Epidermal melanocyte (primary cell): ENCODE data around the gene HECW1.
A peak's percentile ranks its signal among the peaks of the same experiment; 100 is the strongest.

Source experiments
- DNase-seq: peaks from one replicate; pipeline ENCODE4 v3.0.0; 2011; ENCODE audit warnings: low spot score; ENCODE audit not compliant: insufficient read length

HECW1 gene

DNA sequence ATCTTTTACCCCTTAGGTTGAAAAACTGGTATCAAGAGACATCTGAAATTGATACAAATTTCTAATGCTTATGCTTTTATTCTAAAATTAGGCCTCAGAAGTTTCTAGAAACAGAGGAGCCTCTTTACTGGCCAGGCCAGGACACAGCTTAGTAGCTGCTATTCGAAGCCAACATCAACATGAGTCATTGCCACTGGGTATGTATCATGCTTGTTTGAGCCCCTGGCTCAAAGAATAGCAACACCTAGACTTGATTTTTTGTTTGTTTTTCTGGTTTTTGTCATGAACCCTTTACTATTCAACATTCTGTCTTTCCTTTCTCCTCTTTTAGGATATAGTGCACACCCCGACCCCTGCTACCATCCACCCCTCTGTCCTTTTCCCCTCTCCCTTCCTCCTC, 379.5 kb downstream of the HECW1 start:
- DNase-seq: no peak

GRCh38 chr7:43492896-43493295, 380.4 kb downstream of the HECW1 start:
- DNase-seq: no peak

- no peak for DNase-seq
Measured at GRCh38 chr7:43495572-43495971, 383.1 kb downstream of the HECW1 start.

- no peak for DNase-seq
Measured at GRCh38 chr7:43496596-43496995, 384.1 kb downstream of the HECW1 start.

DNA sequence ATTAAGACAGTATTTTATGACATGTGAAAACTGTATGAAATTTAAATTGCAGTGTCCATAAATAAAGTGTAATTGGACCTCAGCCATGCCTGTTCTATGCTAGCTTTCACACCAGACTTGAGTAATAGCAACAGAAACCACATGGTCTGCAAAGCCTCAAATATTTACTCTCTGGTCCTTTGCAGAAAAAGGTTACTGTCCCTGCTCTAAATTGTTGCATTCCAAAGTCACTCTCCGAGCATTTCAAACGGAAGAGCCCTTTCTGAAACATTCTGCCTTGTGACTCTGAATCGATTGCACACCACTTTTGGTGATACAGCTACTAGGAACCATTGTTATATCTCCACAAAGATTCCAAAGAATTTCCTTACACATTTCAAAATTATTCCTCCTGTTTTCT, 389.4 kb downstream of the HECW1 start:
- peak; percentile 26 for DNase-seq

- no peak for DNase-seq
Measured at GRCh38 chr7:43502941-43503340, 390.5 kb downstream of the HECW1 start.

- DNase-seq: no peak
Measured at GRCh38 chr7:43505412-43505811, 393.0 kb downstream of the HECW1 start.

DNA sequence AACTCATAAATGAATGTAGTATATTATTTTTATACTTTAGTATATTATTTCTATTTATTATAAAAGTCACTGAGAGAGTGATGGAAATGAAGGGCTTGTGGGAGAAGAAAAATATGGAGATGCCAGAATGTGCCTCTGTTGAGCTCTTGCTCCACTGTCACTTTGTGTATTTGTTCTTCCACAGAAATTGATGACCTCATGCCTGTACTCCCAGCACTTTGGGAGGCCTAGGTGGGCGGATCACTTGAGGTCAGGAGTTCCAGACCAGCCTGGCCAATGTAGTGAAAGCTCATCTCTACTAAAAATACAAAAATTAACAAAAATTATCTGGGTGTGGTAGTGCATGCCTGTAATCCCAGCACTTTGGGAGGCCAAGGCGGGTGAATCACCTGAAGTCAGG, 394.0 kb downstream of the HECW1 start:
- DNase-seq: no peak

DNA sequence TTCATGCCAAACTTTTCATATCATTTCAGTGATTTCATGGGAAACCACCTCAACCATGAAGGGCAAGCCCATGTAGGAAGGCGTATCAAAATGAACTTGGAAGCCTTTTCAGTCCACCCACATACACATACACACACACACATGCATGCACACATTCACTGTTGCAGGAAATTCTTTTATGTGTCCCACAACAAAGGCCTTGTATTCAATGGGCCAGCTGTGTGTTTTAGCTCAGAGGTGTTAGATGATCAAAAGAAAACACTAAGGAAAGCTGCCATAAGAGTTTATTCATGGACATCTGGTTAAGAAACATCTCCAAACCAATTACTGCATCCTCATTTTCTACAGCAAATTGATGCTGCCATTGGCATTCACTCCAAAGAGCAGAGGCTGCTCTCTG, 396.0 kb downstream of the HECW1 start:
- no peak for DNase-seq

- no peak for DNase-seq
Measured at GRCh38 chr7:43509906-43510305, 397.5 kb downstream of the HECW1 start.

- no peak for DNase-seq
Measured at GRCh38 chr7:43511029-43511428, 398.6 kb downstream of the HECW1 start.

- no peak for DNase-seq
Measured at GRCh38 chr7:43511769-43512515, 399.5 kb downstream of the HECW1 start.

- peak; percentile 49 for DNase-seq
Measured at GRCh38 chr7:43513251-43513650, 400.8 kb downstream of the HECW1 start.

DNA sequence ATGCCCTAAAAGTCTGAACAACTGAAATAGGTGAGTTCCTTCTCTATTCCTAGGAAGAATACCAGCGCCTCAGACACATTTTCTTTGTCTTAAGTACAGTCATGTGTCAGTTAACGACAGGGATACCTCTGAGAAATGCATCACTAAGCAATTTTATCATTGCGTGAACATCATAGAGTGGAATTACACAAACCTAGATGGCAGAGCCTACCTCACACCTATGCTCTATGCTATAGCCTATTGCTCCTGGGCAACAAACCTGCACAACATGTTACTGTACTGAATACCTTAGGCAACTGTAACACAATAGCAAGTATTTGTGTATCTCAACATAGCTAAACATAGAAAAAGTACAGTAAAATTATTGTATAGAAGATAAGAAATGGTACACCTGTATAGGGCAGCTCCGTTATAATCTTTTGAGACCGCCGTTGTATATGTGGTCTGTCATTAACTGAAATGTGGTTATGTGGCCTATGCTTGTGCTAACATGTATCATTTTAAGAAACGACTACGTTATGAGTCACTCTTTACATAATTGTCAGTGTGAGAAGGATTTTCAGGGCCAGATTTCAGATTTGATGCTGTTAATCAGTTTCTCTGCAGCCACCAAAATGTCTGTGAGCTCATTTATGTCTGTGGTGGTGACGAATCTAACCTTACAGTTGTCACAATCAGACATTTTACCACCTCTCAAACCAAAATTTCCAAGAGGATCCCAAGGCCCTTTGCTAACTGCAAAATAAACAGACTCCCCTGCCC, 404.3 kb downstream of the HECW1 start:
- DNase-seq: no peak

- no peak for DNase-seq
Measured at GRCh38 chr7:43517464-43517863, 405.0 kb downstream of the HECW1 start.

GRCh38 chr7:43520201-43520600, 407.8 kb downstream of the HECW1 start:
- no peak for DNase-seq

- DNase-seq: no peak
Measured at GRCh38 chr7:43522406-43523156, 410.1 kb downstream of the HECW1 start.

GRCh38 chr7:43528576-43529354, 416.3 kb downstream of the HECW1 start:
- DNase-seq: no peak

- DNase-seq: no peak
Measured at GRCh38 chr7:43530553-43531410, 418.3 kb downstream of the HECW1 start.

DNA sequence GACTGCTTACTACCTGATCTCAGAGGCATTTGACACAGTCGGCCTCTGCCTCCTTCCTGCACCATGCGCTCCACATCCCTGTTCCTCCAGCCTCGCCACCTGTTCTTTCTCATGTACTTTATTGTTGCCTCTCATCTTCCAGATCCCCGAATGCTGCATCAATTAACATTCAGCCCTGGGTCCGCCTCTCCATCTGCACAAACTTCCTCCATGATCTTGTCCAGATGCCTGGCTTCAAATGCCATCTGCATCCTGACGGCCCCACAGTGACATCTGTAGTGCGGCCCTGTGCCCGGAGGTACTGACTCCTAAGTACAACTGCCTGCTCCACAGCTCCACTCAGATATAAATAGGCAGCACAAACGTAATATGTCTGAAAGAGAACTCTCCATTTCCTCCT, 419.3 kb downstream of the HECW1 start:
- DNase-seq: no peak
